GM12878 (cell line): Measurements from ENCODE around the gene MYO16. TPM values are rescaled to one million over a fixed set of nuclear protein-coding genes. Genes with fewer than 3 reads are reported as not detected.

Experiments
- ATAC-seq: fragments of 200-7000 bp; cut with Tn5 transposase; 3 replicates; pipeline ENCODE4 v1.9.1; 2020; ENCODE audit warnings: mild to moderate bottlenecking, moderate library complexity
- BruUV-seq: library from RNA; stranded (reverse); fragments of 400-500 nt; replicated peaks from 2 replicates; lab custom pipeline; 2021; lab: Mats Ljungman, UMichigan
- CTCF ChIA-PET: fragments of 300-600 bp; sonication (Branson Sonifier 250); formaldehyde crosslinking; extraction: SDS; loops from one replicate; lab custom pipeline; 2021; ENCODE audit warnings: inconsistent platforms; lab: Yijun Ruan, JAX
- POLR2A ChIA-PET: fragments of 350-600 bp; formaldehyde crosslinking; extraction: SDS; loops from one replicate; lab custom pipeline; 2021; ENCODE audit warnings: inconsistent platforms; lab: Charles Lee
- RAD21 ChIA-PET: fragments of 300-600 bp; sonication (Branson Sonifier 250); formaldehyde crosslinking; loops from one replicate; lab custom pipeline; 2023; ENCODE audit warnings: antibody characterized with exemption; ENCODE audit not compliant: unreplicated experiment; lab: Charles Lee
- SMC1A ChIA-PET: fragments of 300-600 bp; sonication (Branson Sonifier 250); formaldehyde crosslinking; loops from one replicate; lab custom pipeline; 2023; ENCODE audit not compliant: unreplicated experiment, uncharacterized antibody; lab: Charles Lee
- DNase-seq: peaks from one replicate; pipeline ENCODE4 v3.0.0-alpha.2; 2011; ENCODE audit warnings: low read depth, low spot score
- FAIRE-seq: peaks from 3 replicates; lab custom pipeline; 2011; peaks lifted over from hg19 to GRCh38; lab: Jason Lieb, UNC
- H2AFZ ChIP-seq: 2 replicates; pipeline ENCODE4 v1.6.0; 2011; ENCODE audit warnings: low read depth, low read length, control low read depth; ENCODE audit not compliant: control insufficient read depth
- H3K27ac ChIP-seq: 2 replicates; pipeline ENCODE4 v1.5.1; 2011; ENCODE audit warnings: control low read depth; ENCODE audit not compliant: control insufficient read depth, insufficient read depth
- H3K27me3 ChIP-seq, 2 experiments: replicated peaks in 1 of 2; 2 replicates each; pipeline versions ENCODE4 v1.6.0 to v1.6.1; 2011; ENCODE audit warnings: low read length in 1 of 2; ENCODE audit not compliant: control insufficient read depth in 2 of 2, insufficient read depth in 2 of 2
- H3K36me3 ChIP-seq, 2 experiments: 2 replicates each; pipeline ENCODE4 v1.5.1; 2011; ENCODE audit warnings: low read length in 1 of 2; ENCODE audit not compliant: control insufficient read depth in 2 of 2, insufficient read depth in 2 of 2
- H3K4me1 ChIP-seq: 2 replicates; pipeline ENCODE4 v1.6.1; 2011; ENCODE audit warnings: mild to moderate bottlenecking, low read length, moderate library complexity, mixed read lengths; ENCODE audit not compliant: control insufficient read depth, insufficient read depth
- H3K4me2 ChIP-seq: 2 replicates; pipeline ENCODE4 v1.6.0; 2011; ENCODE audit warnings: control low read depth; ENCODE audit not compliant: control insufficient read depth, insufficient read depth
- H3K4me3 ChIP-seq: fragments of 200-600 bp; sonication (generic); 2 replicates; pipeline ENCODE4 v1.5.1; 2016
- H3K79me2 ChIP-seq: 2 replicates; pipeline ENCODE4 v1.6.0; 2011; ENCODE audit warnings: low read length; ENCODE audit not compliant: control insufficient read depth, insufficient read depth
- H3K9ac ChIP-seq: 2 replicates; pipeline ENCODE4 v1.8.0; 2011; ENCODE audit warnings: low read length, control low read depth, mixed read lengths; ENCODE audit not compliant: control insufficient read depth, insufficient read depth
- H3K9me3 ChIP-seq: replicated peaks from 3 replicates; pipeline ENCODE4 v1.5.1; 2011; ENCODE audit warnings: mild to moderate bottlenecking, low read length; ENCODE audit not compliant: control insufficient read depth, insufficient read depth
- H4K20me1 ChIP-seq: 2 replicates; pipeline ENCODE4 v1.6.0; 2011; ENCODE audit not compliant: control insufficient read depth, insufficient read depth
- ASH2L ChIP-seq: fragments of 300-600, 200-600 bp; sonication (generic); IDR thresholded peaks from 2 replicates; pipeline ENCODE4 v1.6.1; 2017; ENCODE audit warnings: low read depth, mild to moderate bottlenecking, borderline replicate concordance
- BCL11A ChIP-seq: IDR thresholded peaks from 2 replicates; pipeline ENCODE4 v1.6.1; 2011; ENCODE audit warnings: low read depth, low read length
- BHLHE40 ChIP-seq, 2 experiments: fragments of 450-650 bp in 1 of 2; IDR thresholded peaks; 2 replicates each; pipeline ENCODE4 v1.6.1; 2011 to 2017; ENCODE audit warnings: low read depth in 2 of 2, borderline replicate concordance in 1 of 2, improper control_type of control experiment in 1 of 2, low read length in 1 of 2, mild to moderate bottlenecking in 1 of 2
- FOXM1 ChIP-seq: IDR thresholded peaks from 2 replicates; pipeline ENCODE4 v1.6.1; 2012; ENCODE audit warnings: low read depth, mild to moderate bottlenecking, inconsistent platforms, low read length, moderate library complexity
- HDGF ChIP-seq: fragments of 450-650 bp; IDR thresholded peaks from 2 replicates; pipeline ENCODE4 v1.6.1; 2016; ENCODE audit warnings: antibody characterized with exemption
- MAX ChIP-seq: IDR thresholded peaks from 2 replicates; pipeline ENCODE4 v1.6.1; 2012; ENCODE audit warnings: low read depth, low read length, improper control_type of control experiment
- MTA2 ChIP-seq: fragments of 450-650 bp; IDR thresholded peaks from 2 replicates; pipeline ENCODE4 v1.6.1; 2016; ENCODE audit warnings: low read depth, mild to moderate bottlenecking, moderate library complexity
- NFXL1 ChIP-seq: fragments of 450-650 bp; IDR thresholded peaks from 2 replicates; pipeline ENCODE4 v1.6.1; 2017; ENCODE audit warnings: antibody characterized with exemption, mild to moderate bottlenecking, borderline replicate concordance
- SIN3A ChIP-seq: IDR thresholded peaks from 2 replicates; pipeline ENCODE4 v1.6.1; 2012; ENCODE audit warnings: low read depth, low read length, improper control_type of control experiment
- SREBF2 ChIP-seq: IDR thresholded peaks from 2 replicates; pipeline ENCODE4 v1.6.1; 2012; ENCODE audit warnings: mild to moderate bottlenecking, low read length
- ZBTB40 ChIP-seq: fragments of 450-650 bp; IDR thresholded peaks from 2 replicates; pipeline ENCODE4 v1.6.1; 2016; ENCODE audit warnings: mild to moderate bottlenecking, moderate library complexity, borderline replicate concordance
- WGBS: methylation state at CpG from one replicate; pipeline ENCODE4 v1.1.6; 2016; ENCODE audit warnings: low lambda C conversion rate; ENCODE audit not compliant: insufficient replicate concordance, insufficient coverage; ENCODE audit errors: missing lambda C conversion rate; 5-methylcytosine and 5-hydroxymethylcytosine counted together
- in situ Hi-C: fragments of 300-500 bp; cut with MboI; formaldehyde crosslinking; loops from 9 replicates; pipeline ENCODE4 v1.14.3; 2018; ENCODE audit warnings: mixed read lengths
- intact Hi-C: fragments of 100-400 bp; cut with micrococcal nuclease; formaldehyde crosslinking; loops from one replicate; pipeline ENCODE4 v1.14.2; 2022; ENCODE audit not compliant: unreplicated experiment
- polyA plus RNA-seq, 11 experiments: library from polyadenylated mRNA; depleted of rRNA in 4 of 11; unstranded in 6 of 11; stranded (reverse) in 5 of 11; fragments of >200 nt; fragmentation: Nextera tagmentation in 4 of 11; fragmentation: Illumina TruSeq in 1 of 11; extraction: Ambion mirVana in 4 of 11; extraction: Trizol in 1 of 11; gene quantifications; 1 replicate in 1 of 11; 2 replicates in 10 of 11; pipeline versions ENCODE4 v1.2.1 to v1.2.3, GENCODE V29; 2011 to 2016; ENCODE audit warnings: inconsistent platforms in 2 of 11, missing spikeins in 2 of 11, low read depth in 1 of 11
- total RNA-seq, 4 experiments: library from RNA; depleted of rRNA in 3 of 4; stranded (reverse); fragments of >200 nt in 3 of 4; fragmentation: Illumina TruSeq in 1 of 4; extraction: Trizol in 1 of 4; gene quantifications; 2 replicates each; pipeline versions ENCODE4 v1.2.1 to v1.2.3, GENCODE V29; 2013 to 2021

Gene MYO16
- total and polyA plus RNA-seq, 10 of the 15 experiments (the other 5 are each of a cell fraction or from before 2014, with no cell fraction given) = under 0.01 to 1.7 (median 0.05) TPM; not detected in 4

GRCh38 chr13:108816375-108816774 is 187.0 kb downstream of the MYO16 start:
- ChIA-PET RAD21 (no interaction called here), POLR2A (no interaction called here), SMC1A (no interaction called here), CTCF (no interaction called here)
- Histone ChIP-seq H3K9me3 (no peaks in the 10 kb centered on the region), H3K27ac (no peak overlapping the region), H4K20me1 (no peaks in the 10 kb centered on the region), H3K36me3 (no peaks in the 10 kb centered on the region), H3K4me1 (no peaks in the 10 kb centered on the region), H3K9ac (no peak overlapping the region), H2AFZ (no peak overlapping the region), H3K27me3 (no peaks in the 10 kb centered on the region), H3K4me2 (no peak overlapping the region), H3K79me2 (no peaks in the 10 kb centered on the region), H3K4me3 (no peak overlapping the region)
- FAIRE-seq (no peak), DNase-seq (no peak), ATAC-seq (no peak)
- in situ Hi-C loops = no loop called here
- intact Hi-C loops = no loop called here
- TF ChIP-seq SIN3A (no peak), MTA2 (no peak), ASH2L (no peak), BHLHE40 (IDR thresholded peaks at IDR 0.05; ENCODE audit: borderline replicate concordance in 1 of 2, low read depth in 2 of 2, low read length in 1 of 2) (peak in 1 of 2 experiments; percentile 8; a peak in 1 of 4 replicates), SREBF2 (no peak)
- WGBS = 31% methylated on average over 8 of the region's 8 CpGs
- BruUV-seq = no TSS peak

DNA sequence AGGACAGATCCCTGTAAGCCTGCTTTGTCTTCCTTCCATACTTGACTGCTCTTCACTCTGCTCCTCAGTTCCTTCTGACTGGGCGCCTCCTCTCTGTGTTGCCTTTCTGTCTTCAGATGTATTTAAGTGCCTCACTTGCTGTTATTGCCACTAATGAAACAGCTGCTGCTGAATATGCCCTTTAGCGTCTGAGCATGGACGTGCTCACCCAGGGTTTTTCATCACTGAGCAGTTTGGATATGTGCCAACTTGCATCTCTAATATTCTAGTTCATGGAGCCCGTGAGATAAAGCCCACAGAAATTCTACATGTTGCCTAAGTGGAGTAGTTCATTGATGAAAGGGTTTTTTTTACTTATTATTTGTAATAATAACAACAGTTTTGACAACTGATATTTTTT is 198.2 kb downstream of the MYO16 start:
- no peak for DNase-seq
- Histone ChIP-seq H3K9me3 (no peaks in the 10 kb centered on the region; the same call in 2 of the 3 replicates), H2AFZ (no peak overlapping the region), H3K79me2 (no peaks in the 10 kb centered on the region), H4K20me1 (no peaks in the 10 kb centered on the region), H3K36me3 (no peaks in the 10 kb centered on the region), H3K9ac (no peak overlapping the region), H3K4me2 (no peak overlapping the region), H3K27me3 (no peaks in the 10 kb centered on the region), H3K4me1 (no peaks in the 10 kb centered on the region), H3K4me3 (no peak overlapping the region), H3K27ac (no peak overlapping the region)
- intact Hi-C loops = no loop called here
- ChIA-PET CTCF (interaction anchor here (0.5 to 2.1 kb wide), 2 partner anchors 12 to 860 kb away, joined by 3 to 4 read pairs; no protein-coding TSS in a partner anchor), RAD21 (no interaction called here), SMC1A (no interaction called here), POLR2A (no interaction called here)
- FAIRE-seq = no peak
- BruUV-seq = no TSS peak
- WGBS = 26% methylated on average over 4 of the region's 4 CpGs
- ATAC-seq = no peak
- in situ Hi-C loops = no loop called here
- TF ChIP-seq FOXM1 = no peak
- TF ChIP-seq NFXL1 = no peak
- TF ChIP-seq BCL11A = no peak
- TF ChIP-seq ZBTB40 = no peak
- no peak for TF ChIP-seq MAX
- no peak for TF ChIP-seq HDGF
